ENCODE measurements around the gene NCOA6. TPM values are rescaled to one million over a fixed set of nuclear protein-coding genes. Genes with fewer than 3 reads are reported as not detected.

Gene NCOA6
- total RNA-seq, 4 donors from 2014 or later = 15.8 to 25.9 (median 20.3) TPM

- TF ChIP-seq, protein P1, sequence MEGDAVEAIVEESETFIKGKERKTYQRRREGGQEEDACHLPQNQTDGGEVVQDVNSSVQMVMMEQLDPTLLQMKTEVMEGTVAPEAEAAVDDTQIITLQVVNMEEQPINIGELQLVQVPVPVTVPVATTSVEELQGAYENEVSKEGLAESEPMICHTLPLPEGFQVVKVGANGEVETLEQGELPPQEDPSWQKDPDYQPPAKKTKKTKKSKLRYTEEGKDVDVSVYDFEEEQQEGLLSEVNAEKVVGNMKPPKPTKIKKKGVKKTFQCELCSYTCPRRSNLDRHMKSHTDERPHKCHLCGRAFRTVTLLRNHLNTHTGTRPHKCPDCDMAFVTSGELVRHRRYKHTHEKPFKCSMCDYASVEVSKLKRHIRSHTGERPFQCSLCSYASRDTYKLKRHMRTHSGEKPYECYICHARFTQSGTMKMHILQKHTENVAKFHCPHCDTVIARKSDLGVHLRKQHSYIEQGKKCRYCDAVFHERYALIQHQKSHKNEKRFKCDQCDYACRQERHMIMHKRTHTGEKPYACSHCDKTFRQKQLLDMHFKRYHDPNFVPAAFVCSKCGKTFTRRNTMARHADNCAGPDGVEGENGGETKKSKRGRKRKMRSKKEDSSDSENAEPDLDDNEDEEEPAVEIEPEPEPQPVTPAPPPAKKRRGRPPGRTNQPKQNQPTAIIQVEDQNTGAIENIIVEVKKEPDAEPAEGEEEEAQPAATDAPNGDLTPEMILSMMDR (IDR thresholded peaks at IDR 0.05) = no peak
- ATAC-seq (ENCODE audit: low FRiP score) (no peak), DNase-seq (ENCODE audit: low spot score) (no peak)
Observed at GRCh38 chr20:34755367-34755766, 70.1 kb downstream of the NCOA6 start.

GRCh38 chr20:34754611-34755010 is 70.8 kb downstream of the NCOA6 start:
- DNase-seq (ENCODE audit: low spot score) (no peak), ATAC-seq (ENCODE audit: low FRiP score) (no peak)
- TF ChIP-seq, protein P1 (IDR thresholded peaks at IDR 0.05) = no peak

DNA sequence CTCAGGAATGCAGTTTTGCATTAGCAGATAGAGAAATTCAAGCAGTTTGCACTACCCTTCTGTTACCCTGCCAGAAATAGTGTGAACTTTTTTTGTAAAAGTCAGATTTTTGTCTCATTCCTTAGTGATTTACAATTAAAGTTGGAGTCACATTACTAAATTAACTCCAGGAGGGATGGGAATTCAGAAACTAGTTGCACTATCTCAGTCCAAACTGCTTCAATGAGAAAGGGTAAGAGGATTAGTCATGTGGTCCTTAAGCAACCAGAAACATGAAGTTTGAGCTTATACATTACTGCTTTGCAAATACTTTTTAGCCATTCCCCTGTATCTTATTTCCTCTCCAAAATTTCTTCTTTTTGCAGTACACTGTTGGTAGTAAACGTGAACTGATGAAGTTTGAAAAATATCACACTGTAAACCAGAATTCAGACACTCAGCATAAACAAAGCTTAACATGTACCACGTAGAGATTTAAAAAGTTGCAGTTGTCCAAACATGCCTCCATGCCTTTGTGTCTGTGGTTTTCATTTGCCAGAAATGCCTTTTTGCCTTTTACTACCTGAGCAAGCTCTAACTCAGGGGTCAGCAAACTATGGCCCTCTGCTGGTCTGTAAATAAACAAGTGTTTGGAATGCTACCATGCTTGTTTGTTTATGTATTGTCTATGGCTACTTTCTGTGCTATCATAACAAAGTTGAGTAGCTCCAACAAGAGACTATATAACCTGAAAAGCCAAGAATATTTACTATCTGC is 71.6 kb downstream of the NCOA6 start:
- TF ChIP-seq, protein P1 (IDR thresholded peaks at IDR 0.05) = no peak
- no peak for DNase-seq (ENCODE audit: low spot score)
- ATAC-seq (ENCODE audit: low FRiP score) = no peak

- no peak for ATAC-seq (ENCODE audit: low FRiP score)
- TF ChIP-seq, protein P1 (IDR thresholded peaks at IDR 0.05) = no peak
- DNase-seq (ENCODE audit: low spot score) = no peak
Observed at GRCh38 chr20:34751453-34751852, 74.0 kb downstream of the NCOA6 start.

GRCh38 chr20:34750484-34750883 is 75.0 kb downstream of the NCOA6 start:
- DNase-seq (ENCODE audit: low spot score) (no peak), ATAC-seq (ENCODE audit: low FRiP score) (no peak)
- TF ChIP-seq, protein P1 (IDR thresholded peaks at IDR 0.05) = no peak

DNA sequence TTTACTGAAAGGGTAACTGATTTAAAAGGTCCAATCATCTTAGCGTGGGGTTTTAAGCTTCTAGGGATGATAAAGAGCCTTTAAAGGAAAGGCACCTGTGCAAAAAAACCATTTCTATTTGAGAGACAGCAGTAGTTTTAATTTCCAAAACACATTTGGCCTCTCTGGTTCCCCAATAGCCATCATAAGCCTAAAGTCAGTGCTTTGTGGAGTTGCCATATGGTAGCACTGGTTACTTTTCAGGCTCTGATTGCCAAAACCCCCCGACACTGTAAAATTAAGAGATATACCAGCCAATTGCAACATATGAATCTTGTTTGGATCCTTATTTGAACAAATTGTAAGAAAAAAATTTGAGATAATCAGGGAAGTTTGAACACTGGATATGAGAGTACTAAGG is 76.7 kb downstream of the NCOA6 start:
- DNase-seq (ENCODE audit: low spot score) (no peak), ATAC-seq (ENCODE audit: low FRiP score) (no peak)
- TF ChIP-seq, protein P1 (IDR thresholded peaks at IDR 0.05) = no peak

DNA sequence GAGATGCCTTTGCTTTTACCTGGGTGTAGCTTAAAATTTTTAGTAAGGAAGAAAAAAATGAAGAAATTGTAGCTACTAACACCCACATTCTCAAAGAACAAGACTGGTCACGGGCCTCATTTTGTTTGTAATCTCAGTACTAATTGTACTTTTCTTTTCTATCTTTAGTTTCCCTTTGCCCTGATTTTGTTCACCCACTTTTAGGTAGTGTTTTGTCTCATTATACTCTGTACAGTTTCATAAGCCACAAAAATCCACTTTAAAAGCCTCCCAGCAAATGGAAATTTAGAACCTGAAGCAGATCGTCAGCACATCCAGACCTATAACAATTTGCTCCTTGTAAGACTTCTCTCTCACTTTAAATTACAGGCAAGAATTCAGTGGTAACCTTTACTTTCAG is 78.0 kb downstream of the NCOA6 start:
- ATAC-seq (ENCODE audit: low FRiP score) (no peak), DNase-seq (ENCODE audit: low spot score) (no peak)
- TF ChIP-seq, protein P1 (IDR thresholded peaks at IDR 0.05) = no peak

All from omental fat pad (tissue), 4 donors.